Uterus (tissue), 4 donors: ENCODE data around the gene PYCARD. TPM values are rescaled to one million over a fixed set of nuclear protein-coding genes. Genes with fewer than 3 reads are reported as not detected.
"Not testable (repeated sequence)": the region's sequence is repeated elsewhere in the genome, so short reads cannot be mapped to it uniquely, and the experiment has no call there.

Source experiments
- DNase-seq, 2 donors: peaks; one replicate each; pipeline ENCODE4 v3.0.0-alpha.2; 2019 to 2020
- H3K27ac ChIP-seq, 2 donors: fragments of 200-600 bp; sonication (generic); 1 replicate in 1 of 2; 2 replicates in 1 of 2; pipeline ENCODE4 v1.5.1; 2016 to 2018
- H3K27me3 ChIP-seq, 2 donors: fragments of 200-600 bp; sonication (generic); one replicate each; pipeline ENCODE4 v1.5.1; 2018 to 2019; ENCODE audit warnings: control low read depth in 1 of 2
- H3K36me3 ChIP-seq, 2 donors: fragments of 200-600 bp; sonication (generic); one replicate each; pipeline ENCODE4 v1.5.1; 2019; ENCODE audit warnings: control low read depth in 1 of 2
- H3K4me1 ChIP-seq, 2 donors: fragments of 200-600 bp; sonication (generic); one replicate each; pipeline ENCODE4 v1.5.1; 2018 to 2019; ENCODE audit warnings: control low read depth in 1 of 2
- H3K4me3 ChIP-seq, 2 donors: fragments of 200-600 bp; sonication (generic); 1 replicate in 1 of 2; 2 replicates in 1 of 2; pipeline ENCODE4 v1.5.1; 2018 to 2019; ENCODE audit warnings: mild to moderate bottlenecking in 1 of 2
- H3K9me3 ChIP-seq, 2 donors: fragments of 200-600 bp; sonication (generic); one replicate each; pipeline ENCODE4 v1.5.1; 2019; ENCODE audit warnings: control low read depth in 1 of 2
- POLR2A ChIP-seq, 2 donors: fragments of 450-650 bp; IDR thresholded peaks; one replicate each; pipeline ENCODE4 v1.6.1; 2016; ENCODE audit warnings: antibody characterized with exemption in 2 of 2, mild to moderate bottlenecking in 1 of 2, moderate library complexity in 1 of 2
- intact Hi-C: fragments of 100-400 bp; cut with DNase I; formaldehyde crosslinking; loops from one replicate; pipeline ENCODE4 v1.15.1; 2023; ENCODE audit warnings: low total_unique reads
- total RNA-seq, 4 donors: library from RNA; depleted of rRNA in 3 of 4; stranded (reverse); fragments of >200 nt in 3 of 4; gene quantifications; one replicate each; pipeline versions ENCODE4 v1.1.0 to v1.2.4, GENCODE V29; 2014 to 2023
- TF ChIP-seq, protein P1 (sequence below), 4 experiments: fragments of 200-600 bp in 2 of 4; fragments of 450-650 bp in 2 of 4; sonication (generic) in 2 of 4; IDR thresholded peaks; one replicate each; pipeline ENCODE4 v1.5.1; 2016 to 2019; ENCODE audit warnings: antibody characterized with exemption in 4 of 4, mild to moderate bottlenecking in 2 of 4, moderate library complexity in 1 of 4
- donor health status: DM: yes; HTN: yes; CAD: no.

The PYCARD gene
- total RNA-seq, 4 donors from 2014 or later, result 12.7 to 87.1 (median 18.0) TPM

GRCh38 chr16:31196324-31197088 lies 6.1 kb downstream of the PYCARD start:
- H3K4me3 ChIP-seq, result no peak overlapping the region
- no peaks in the 10 kb centered on the region for H3K36me3 ChIP-seq
- intact Hi-C loops, result no loop called here
- H3K9me3 ChIP-seq, result no peaks in the 10 kb centered on the region
- DNase-seq, result no peak
- TF ChIP-seq, protein P1, sequence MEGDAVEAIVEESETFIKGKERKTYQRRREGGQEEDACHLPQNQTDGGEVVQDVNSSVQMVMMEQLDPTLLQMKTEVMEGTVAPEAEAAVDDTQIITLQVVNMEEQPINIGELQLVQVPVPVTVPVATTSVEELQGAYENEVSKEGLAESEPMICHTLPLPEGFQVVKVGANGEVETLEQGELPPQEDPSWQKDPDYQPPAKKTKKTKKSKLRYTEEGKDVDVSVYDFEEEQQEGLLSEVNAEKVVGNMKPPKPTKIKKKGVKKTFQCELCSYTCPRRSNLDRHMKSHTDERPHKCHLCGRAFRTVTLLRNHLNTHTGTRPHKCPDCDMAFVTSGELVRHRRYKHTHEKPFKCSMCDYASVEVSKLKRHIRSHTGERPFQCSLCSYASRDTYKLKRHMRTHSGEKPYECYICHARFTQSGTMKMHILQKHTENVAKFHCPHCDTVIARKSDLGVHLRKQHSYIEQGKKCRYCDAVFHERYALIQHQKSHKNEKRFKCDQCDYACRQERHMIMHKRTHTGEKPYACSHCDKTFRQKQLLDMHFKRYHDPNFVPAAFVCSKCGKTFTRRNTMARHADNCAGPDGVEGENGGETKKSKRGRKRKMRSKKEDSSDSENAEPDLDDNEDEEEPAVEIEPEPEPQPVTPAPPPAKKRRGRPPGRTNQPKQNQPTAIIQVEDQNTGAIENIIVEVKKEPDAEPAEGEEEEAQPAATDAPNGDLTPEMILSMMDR (IDR thresholded peaks at IDR 0.05), result no peak
- TF ChIP-seq POLR2A (IDR thresholded peaks at IDR 0.05), result no peak
- H3K27ac ChIP-seq, result no peak overlapping the region
- H3K4me1 ChIP-seq, result no peaks in the 10 kb centered on the region
- no peaks in the 10 kb centered on the region for H3K27me3 ChIP-seq

- H3K27me3 ChIP-seq, H3K9me3 ChIP-seq, DNase-seq, H3K27ac ChIP-seq, H3K4me3 ChIP-seq, H3K36me3 ChIP-seq, intact Hi-C loops, H3K4me1 ChIP-seq: not testable (repeated sequence)
Measured at GRCh38 chr16:31195861-31196260, 6.7 kb downstream of the PYCARD start.

- DNase-seq, result no peak
- H3K36me3 ChIP-seq, result no peaks in the 10 kb centered on the region
- no peaks in the 10 kb centered on the region for H3K27me3 ChIP-seq
- no peaks in the 10 kb centered on the region for H3K9me3 ChIP-seq
- no peak overlapping the region for H3K27ac ChIP-seq
- TF ChIP-seq, protein P1 (IDR thresholded peaks at IDR 0.05), result no peak
- TF ChIP-seq POLR2A (IDR thresholded peaks at IDR 0.05), result no peak
- intact Hi-C loops, result no loop called here
- H3K4me3 ChIP-seq, result no peak overlapping the region
- H3K4me1 ChIP-seq, result no peaks in the 10 kb centered on the region
Measured at GRCh38 chr16:31194898-31195297, 7.7 kb downstream of the PYCARD start.

DNA sequence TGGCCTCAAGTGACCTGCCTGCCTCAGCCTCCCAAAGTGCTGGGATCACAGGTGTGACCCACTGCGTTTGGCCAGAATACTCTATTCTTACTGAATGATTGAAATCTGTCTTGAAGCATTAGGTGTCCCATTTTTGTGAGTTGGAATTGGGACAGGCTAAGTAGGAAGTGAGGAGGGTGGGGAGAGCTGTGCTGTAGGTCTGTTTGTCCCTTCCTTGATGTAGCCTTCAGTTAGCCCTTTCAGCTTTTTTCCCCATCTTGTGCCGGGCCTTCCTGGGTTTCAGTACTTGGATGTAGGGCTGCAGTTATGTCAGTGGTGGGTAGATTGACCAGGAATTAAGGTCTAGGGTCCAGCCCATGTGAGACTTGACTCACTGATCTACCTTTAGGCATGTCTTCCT lies 8.7 kb downstream of the PYCARD start:
- Histone ChIP-seq H3K4me3 (no peak overlapping the region), H3K27ac (no peak overlapping the region), H3K9me3 (no peaks in the 10 kb centered on the region), H3K27me3 (no peaks in the 10 kb centered on the region), H3K4me1 (no peaks in the 10 kb centered on the region), H3K36me3 (no peaks in the 10 kb centered on the region)
- no peak for TF ChIP-seq POLR2A (IDR thresholded peaks at IDR 0.05)
- TF ChIP-seq, protein P1 (IDR thresholded peaks at IDR 0.05), result no peak
- intact Hi-C loops, result no loop called here
- DNase-seq, result no peak

DNA sequence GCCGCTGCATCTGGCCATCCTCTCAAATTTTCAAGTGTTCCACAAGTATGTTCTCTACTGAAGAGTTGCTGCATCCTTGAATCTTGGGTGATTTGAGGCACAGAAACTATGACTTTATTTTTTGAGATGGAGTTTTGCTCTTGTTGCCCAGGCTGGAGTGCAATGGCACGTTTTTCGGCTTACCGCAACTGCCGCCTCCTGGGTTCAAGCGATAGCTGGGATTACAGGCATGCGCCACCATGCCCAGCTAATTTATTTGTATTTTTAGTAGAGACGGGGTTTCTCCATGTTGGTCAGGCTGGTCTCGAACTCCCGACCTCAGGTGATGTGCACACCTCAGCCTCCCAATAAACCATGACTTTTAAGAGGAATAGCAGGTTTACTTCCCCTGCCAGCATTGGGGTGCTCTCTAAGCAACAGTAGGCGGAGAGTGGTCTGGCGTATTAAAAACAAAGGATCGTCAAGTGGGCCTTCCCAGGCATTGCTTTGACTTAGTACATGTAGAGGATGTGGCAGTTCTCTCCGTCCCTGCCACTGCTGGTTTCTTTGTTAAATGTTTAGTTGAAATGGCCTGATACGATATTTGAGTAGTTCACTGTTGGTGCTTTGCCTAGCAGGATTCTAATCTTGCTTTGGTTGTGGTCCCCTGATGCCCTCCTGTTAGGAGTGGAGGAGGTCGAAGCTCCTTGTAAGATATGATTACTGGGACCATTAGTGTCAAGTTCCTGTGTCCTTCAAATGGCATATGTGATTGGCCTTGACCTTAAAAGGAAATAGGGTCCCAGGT lies 9.5 kb downstream of the PYCARD start:
- H3K27ac ChIP-seq, result no peak overlapping the region
- H3K4me1 ChIP-seq, result no peaks in the 10 kb centered on the region
- DNase-seq, result no peak
- H3K4me3 ChIP-seq, result no peak overlapping the region
- intact Hi-C loops, result no loop called here
- H3K36me3 ChIP-seq, result no peaks in the 10 kb centered on the region
- TF ChIP-seq, protein P1 (IDR thresholded peaks at IDR 0.05), result no peak
- no peak for TF ChIP-seq POLR2A (IDR thresholded peaks at IDR 0.05)
- no peaks in the 10 kb centered on the region for H3K27me3 ChIP-seq
- H3K9me3 ChIP-seq, result no peaks in the 10 kb centered on the region
